Activated T-cell treated with anti-CD3 and anti-CD28 coated beads, Interleukin-2, amount 50 U/mL, for 72 hours (primary cell): Measurements from ENCODE around the gene GOLGA6L10. TPM values are rescaled to one million over a fixed set of nuclear protein-coding genes. Genes with fewer than 3 reads are reported as not detected.
A peak's percentile ranks its signal among the peaks of the same experiment; 100 is the strongest.
"Not testable (repeated sequence)": the region's sequence is repeated elsewhere in the genome, so short reads cannot be mapped to it uniquely, and the experiment has no call there.

Experiments
- ATAC-seq, 2 donors: fragments of 150-1000 bp; cut with Tn5 transposase; replicated peaks in 1 of 2; 2 replicates each; pipeline ENCODE4 v1.10.0; 2021; ENCODE audit warnings: moderate library complexity in 2 of 2, mild to moderate bottlenecking in 1 of 2
- DNase-seq, 2 donors: peaks; one replicate each; pipeline ENCODE4 v3.0.0; 2021 to 2022; ENCODE audit warnings: mixed read lengths in 1 of 2
- H3K27ac Mint-ChIP-seq: one replicate; pipeline ENCODE4 v1.8.0; 2022; ENCODE audit warnings: mild to moderate bottlenecking, moderate library complexity, mixed read lengths
- H3K27me3 Mint-ChIP-seq: one replicate; pipeline ENCODE4 v1.8.0; 2022; ENCODE audit warnings: low read depth, mixed read lengths
- H3K36me3 Mint-ChIP-seq, 2 donors: one replicate each; pipeline ENCODE4 v1.8.0; 2022; ENCODE audit warnings: mixed read lengths in 2 of 2, mild to moderate bottlenecking in 1 of 2; ENCODE audit not compliant: insufficient read depth in 2 of 2
- H3K4me1 Mint-ChIP-seq: one replicate; pipeline ENCODE4 v1.8.0; 2022; ENCODE audit warnings: low read depth, mixed read lengths
- H3K4me3 Mint-ChIP-seq, 2 donors: one replicate each; pipeline ENCODE4 v1.8.0; 2022; ENCODE audit warnings: mild to moderate bottlenecking in 2 of 2, mixed read lengths in 2 of 2, moderate library complexity in 2 of 2
- H3K9me3 Mint-ChIP-seq, 2 donors: one replicate each; pipeline ENCODE4 v1.8.0; 2022; ENCODE audit warnings: mixed read lengths in 2 of 2
- total RNA-seq, 2 donors: library from RNA; stranded (reverse); gene quantifications; one replicate each; pipeline ENCODE4 v1.2.3, GENCODE V29; 2022

Gene GOLGA6L10
- total RNA-seq, 2 donors from 2014 or later = 2.5 to 2.6 TPM

DNA sequence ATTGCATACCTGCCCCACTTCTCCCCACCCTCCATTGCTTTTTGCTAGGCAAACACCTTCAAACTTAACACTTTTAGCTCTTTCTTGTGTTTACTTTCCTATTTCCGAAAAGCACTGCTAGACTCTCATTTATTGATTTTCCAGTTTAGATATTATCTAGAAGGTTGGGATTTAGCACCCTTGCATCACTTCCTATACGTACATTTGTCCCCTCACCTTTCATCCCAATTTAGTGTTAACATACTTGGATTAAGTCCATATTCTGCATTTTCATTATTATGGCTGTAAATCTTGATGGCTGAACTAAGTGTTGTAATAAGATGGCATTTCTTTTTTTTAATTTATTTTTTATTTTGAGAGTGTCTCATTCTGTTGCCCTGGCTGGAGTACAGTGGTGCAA, 39.5 kb downstream of the GOLGA6L10 start:
- H3K36me3 Mint-ChIP-seq = peaks cover 0 to 10% of the 10 kb centered on the region in 2 donors
- no peak overlapping the region for H3K4me3 Mint-ChIP-seq
- DNase-seq (no peak), ATAC-seq (no peak)
- peaks cover 0 to 2% of the 10 kb centered on the region in 2 donors for H3K9me3 Mint-ChIP-seq
- no peak overlapping the region for H3K27ac Mint-ChIP-seq
- no peaks in the 10 kb centered on the region for H3K27me3 Mint-ChIP-seq
- peaks cover 7% of the 10 kb centered on the region for H3K4me1 Mint-ChIP-seq

DNA sequence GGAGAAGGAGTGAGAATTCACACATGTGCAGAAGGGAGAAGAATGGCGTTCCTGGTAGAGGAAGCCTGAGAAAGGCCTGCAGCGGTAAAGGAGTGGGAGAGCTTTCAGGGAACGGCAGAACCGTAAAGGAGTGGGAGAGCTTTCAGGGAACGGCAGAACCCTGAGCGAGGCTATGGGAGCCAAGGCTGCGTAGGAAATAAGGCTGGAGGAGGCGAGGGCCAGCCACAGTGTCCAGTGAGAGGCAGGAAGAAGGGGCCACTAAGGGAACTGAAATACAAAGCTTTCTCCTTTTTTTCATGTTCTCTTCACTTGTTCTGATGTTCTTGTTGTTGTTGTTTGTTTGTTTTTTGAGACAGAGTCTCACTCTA, 41.6 kb downstream of the GOLGA6L10 start:
- Mint-ChIP-seq H3K4me1 (peaks cover 8% of the 10 kb centered on the region), H3K36me3 (peaks cover 0 to 10% of the 10 kb centered on the region in 2 donors), H3K27ac (no peak overlapping the region), H3K4me3 (no peak overlapping the region), H3K9me3 (peaks cover 0 to 2% of the 10 kb centered on the region in 2 donors), H3K27me3 (no peaks in the 10 kb centered on the region)
- DNase-seq = no peak
- no peak for ATAC-seq

DNA sequence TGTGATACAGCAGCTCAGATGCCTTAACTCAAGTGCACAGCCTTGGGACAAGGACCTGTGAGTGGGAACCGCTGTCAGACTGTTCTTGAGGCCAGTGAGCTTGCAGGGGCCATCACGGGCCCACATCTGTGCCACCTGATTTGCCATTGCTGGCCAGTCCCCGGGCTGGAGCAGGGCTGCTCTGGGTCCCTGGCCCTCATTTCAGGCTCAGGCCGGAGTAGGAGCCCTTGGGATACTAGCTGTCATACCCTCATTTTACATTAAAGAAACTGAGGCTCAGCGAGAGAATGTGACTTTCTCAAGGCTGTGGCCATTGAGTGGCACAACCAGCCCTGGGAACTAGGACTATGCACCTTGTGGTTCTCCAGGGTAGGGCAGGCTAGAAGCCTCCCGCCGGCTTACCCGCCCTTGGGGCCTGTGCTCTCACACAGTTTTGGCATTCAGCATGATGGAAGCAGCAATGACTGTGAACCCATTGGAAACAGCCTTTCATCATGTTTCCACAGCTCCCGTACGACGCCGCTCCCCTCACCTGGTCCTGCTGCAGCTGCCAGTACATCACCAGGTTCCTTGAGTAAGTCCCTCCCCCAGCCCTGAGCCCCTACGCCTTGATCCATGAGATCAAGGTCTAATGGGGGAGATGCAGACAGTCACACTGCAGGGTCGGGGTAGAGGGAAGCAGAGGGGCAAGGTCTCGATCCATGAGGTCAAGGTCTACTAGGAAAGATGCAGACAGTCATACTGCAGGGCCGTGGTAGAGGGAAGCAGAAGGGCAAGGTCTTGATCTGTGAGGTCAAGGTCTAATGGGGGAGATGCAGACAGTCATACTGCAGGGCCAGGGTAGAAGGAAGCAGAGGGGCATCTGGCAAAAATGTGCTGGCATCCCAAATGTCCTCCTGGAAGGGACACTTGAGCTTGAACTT, 42.2 kb downstream of the GOLGA6L10 start:
- Mint-ChIP-seq H3K4me3 (no peak overlapping the region), H3K27ac (no peak overlapping the region), H3K27me3 (no peaks in the 10 kb centered on the region), H3K4me1 (peaks cover 8% of the 10 kb centered on the region), H3K36me3 (peaks cover 0 to 10% of the 10 kb centered on the region in 2 donors), H3K9me3 (peaks cover 0 to 2% of the 10 kb centered on the region in 2 donors)
- DNase-seq (no peak), ATAC-seq (no peak)

DNA sequence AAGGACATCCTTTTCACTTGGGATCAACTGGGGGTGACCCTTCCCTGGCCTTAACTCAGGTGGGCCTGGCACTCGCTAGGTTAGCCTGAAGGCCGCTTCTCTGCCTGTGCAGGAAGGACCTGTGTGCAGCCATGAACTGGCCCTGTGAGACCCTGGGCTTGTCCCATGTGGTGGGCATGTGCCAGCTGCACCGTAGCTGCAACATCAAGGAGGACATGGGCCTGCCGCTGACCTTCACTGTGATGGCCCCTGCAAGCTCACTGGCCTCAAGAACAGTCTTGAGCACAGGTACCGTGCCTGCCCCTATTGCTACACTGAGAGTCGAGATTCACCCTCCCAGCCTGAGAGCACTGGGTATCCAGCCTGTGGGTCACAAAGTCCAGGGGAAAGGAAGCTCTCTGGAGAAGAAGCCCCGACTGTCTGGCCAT, 43.6 kb downstream of the GOLGA6L10 start:
- no peak for ATAC-seq
- H3K4me3 Mint-ChIP-seq = no peak overlapping the region
- peaks cover 8% of the 10 kb centered on the region for H3K4me1 Mint-ChIP-seq
- H3K36me3 Mint-ChIP-seq = peaks cover 0 to 4% of the 10 kb centered on the region in 2 donors
- peaks cover 0 to 2% of the 10 kb centered on the region in 2 donors for H3K9me3 Mint-ChIP-seq
- no peaks in the 10 kb centered on the region for H3K27me3 Mint-ChIP-seq
- DNase-seq = no peak
- no peak overlapping the region for H3K27ac Mint-ChIP-seq

DNA sequence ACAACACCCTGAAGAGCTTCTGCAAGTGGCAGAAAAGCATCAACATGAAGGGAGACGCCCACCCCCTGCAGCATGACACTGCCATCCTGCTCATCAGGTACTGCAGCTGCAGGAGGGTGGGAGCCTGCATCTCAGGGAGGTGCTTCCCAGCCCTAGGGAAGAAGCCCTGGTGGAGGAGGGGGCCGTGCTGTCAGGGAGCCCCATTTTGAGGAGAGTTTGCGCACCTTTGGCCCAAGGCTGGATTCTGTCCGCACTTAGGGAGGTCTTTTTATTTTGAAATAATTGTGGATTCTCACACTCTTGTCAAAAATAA, 44.5 kb downstream of the GOLGA6L10 start:
- Mint-ChIP-seq H3K36me3 (no peaks in the 10 kb centered on the region), H3K4me1 (peaks cover 8% of the 10 kb centered on the region), H3K27ac (no peak overlapping the region), H3K4me3 (no peak overlapping the region), H3K27me3 (no peaks in the 10 kb centered on the region), H3K9me3 (no peaks in the 10 kb centered on the region)
- DNase-seq (no peak), ATAC-seq (no peak)

DNA sequence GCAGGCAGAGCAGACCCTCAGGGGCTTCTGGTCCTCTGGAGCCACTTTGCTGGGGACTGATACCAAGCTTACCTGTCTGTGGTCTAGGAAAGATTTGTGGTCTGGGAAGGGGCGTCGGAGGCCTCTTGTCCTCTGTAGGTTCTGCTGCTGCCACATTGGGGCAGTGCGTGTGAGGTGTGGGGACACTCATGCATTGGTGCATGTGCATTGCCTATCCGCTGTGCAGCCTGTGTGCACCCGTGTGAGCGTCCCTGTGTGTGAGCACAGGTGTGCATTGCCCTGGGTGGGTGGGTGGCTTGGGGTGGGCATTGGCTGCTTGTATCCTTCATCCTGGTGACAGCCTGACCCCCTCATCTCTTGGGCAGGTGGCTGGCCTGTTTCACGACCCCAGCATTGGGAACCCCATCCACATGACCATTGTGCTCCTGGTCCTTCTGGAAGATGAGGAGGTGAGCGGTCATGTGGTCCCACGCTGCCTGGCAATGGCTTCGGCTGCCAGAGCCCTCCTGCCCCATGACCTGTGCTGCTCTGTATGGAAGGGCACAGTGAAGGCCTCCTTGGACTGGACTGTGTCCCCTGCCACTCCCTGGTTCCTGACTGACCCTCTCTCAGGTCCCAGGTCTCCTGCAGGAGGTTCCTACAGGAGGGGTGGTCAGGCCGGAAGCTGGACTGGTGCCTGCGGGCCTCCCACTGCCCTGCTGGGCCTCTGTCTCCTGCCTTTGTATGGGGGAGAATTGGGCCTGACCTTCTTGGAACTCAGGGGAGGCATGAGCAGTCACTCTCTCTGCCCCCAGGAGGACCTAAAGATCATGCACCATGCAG, 45.1 kb downstream of the GOLGA6L10 start:
- no peaks in the 10 kb centered on the region for H3K36me3 Mint-ChIP-seq
- no peak overlapping the region for H3K4me3 Mint-ChIP-seq
- no peaks in the 10 kb centered on the region for H3K9me3 Mint-ChIP-seq
- peaks cover 8% of the 10 kb centered on the region for H3K4me1 Mint-ChIP-seq
- H3K27ac Mint-ChIP-seq = no peak overlapping the region
- ATAC-seq (no peak), DNase-seq (no peak)
- no peaks in the 10 kb centered on the region for H3K27me3 Mint-ChIP-seq

DNA sequence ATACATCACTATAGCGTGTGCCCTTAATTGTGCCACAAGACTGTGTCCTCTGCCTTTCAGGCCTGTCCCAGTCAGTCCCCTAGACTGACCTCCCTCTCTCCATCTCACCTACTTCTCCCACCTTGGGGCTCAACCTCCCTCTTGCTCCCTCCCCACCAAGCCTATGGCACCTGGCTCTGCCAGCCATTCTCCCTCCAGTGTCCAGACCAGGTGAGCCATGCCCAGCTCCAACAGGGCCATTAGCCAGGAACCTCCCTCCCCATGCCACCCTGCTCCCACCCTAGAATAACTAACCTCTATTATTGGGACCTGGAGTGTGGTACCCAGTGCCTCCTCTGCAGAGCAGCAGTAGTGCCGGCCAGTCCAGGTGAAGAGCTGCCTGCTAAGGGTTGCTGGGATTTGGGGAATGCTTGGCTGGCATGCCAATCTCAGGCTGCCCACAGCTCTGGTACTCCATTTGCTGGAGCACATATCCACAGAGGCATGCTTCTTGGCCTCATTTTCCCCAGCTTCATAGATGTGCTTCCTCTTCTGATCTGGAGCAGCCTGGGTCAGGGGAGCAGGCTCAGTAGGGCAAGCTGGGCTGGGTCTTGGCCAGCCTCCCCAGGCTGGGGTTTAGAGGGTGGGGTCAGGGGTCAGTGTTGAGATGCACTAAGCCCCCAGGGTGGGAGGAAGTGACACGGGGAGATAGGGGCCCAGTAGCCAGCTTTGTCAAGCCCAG, 47.8 kb downstream of the GOLGA6L10 start:
- H3K4me3 Mint-ChIP-seq = no peak overlapping the region

DNA sequence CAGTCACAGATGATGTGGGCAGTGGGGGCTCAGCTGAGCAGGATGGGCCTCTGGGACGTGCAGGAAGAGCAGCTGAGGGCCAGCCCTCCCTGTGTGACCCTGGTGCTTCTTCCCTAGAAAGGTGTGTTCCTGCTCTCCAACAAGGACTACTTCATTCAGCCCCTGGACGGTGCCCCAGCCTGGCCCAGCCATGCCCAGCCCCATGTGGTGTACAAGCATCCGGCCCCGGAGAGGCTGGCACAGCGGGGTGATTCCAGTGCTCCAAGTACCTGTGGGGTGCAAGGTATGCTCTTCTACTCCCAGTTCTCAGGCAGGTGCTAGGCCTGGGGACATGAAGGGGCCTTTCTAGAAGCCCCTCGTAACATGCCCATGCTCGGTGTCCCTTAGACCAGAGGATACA, 48.4 kb downstream of the GOLGA6L10 start:
- Mint-ChIP-seq H3K9me3 (no peaks in the 10 kb centered on the region), H3K27me3 (no peaks in the 10 kb centered on the region), H3K36me3 (no peaks in the 10 kb centered on the region), H3K4me3 (no peak overlapping the region), H3K27ac (no peak overlapping the region), H3K4me1 (peaks cover 8% of the 10 kb centered on the region)
- DNase-seq = no peak
- ATAC-seq = no peak

More for the DNA sequence above, 47.8 kb downstream of the GOLGA6L10 start:
- H3K36me3 Mint-ChIP-seq = no peaks in the 10 kb centered on the region
- DNase-seq (no peak), ATAC-seq (no peak)
- H3K27ac Mint-ChIP-seq = no peak overlapping the region
- H3K27me3 Mint-ChIP-seq = no peaks in the 10 kb centered on the region
- peaks cover 8% of the 10 kb centered on the region for H3K4me1 Mint-ChIP-seq
- H3K9me3 Mint-ChIP-seq = no peaks in the 10 kb centered on the region

DNA sequence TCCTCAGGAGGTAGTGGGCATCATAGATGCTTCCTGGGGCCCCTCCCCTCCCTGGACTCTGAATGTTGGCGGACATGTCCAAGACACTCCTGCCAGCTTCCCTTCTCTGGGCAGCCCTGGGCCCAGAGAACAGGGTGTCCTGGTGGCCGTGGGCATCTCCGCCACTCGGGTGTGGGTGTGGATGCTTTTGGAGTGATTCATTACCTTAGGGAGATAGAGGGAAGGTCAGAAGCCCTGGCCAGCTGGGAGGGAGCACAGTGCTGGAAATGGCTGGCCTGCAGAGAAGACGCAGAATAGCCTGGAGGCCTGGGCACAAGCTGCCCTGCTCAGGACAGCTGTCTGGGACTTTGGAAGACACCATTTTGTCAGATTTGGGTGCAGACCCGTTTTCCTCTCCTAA, 48.9 kb downstream of the GOLGA6L10 start:
- not testable (repeated sequence) for ATAC-seq, H3K36me3 Mint-ChIP-seq, H3K9me3 Mint-ChIP-seq, H3K27me3 Mint-ChIP-seq, H3K4me3 Mint-ChIP-seq, DNase-seq, H3K4me1 Mint-ChIP-seq, H3K27ac Mint-ChIP-seq

DNA sequence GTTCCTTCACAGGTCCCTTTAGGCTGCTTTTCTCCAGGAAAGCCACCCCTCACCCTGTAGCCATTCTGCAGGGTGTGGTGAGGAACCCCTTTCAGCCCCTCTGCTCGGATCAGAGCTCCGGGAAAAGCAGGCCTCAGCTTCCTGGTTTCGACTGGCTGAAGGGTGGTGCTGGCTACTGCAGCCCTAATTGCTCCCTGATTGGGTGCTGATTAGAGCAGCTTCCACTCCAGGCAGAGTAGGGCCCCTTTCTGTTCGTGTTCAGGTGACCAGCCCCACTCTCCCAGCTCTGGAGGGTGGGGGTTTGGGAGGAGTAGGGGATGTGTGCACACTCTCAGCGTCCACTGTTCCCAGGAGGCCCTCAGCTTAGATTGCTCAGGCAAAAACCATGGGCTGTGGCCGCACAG, 49.8 kb downstream of the GOLGA6L10 start:
- H3K27me3 Mint-ChIP-seq, DNase-seq, ATAC-seq, H3K4me1 Mint-ChIP-seq, H3K4me3 Mint-ChIP-seq, H3K9me3 Mint-ChIP-seq, H3K27ac Mint-ChIP-seq, H3K36me3 Mint-ChIP-seq: not testable (repeated sequence)

DNA sequence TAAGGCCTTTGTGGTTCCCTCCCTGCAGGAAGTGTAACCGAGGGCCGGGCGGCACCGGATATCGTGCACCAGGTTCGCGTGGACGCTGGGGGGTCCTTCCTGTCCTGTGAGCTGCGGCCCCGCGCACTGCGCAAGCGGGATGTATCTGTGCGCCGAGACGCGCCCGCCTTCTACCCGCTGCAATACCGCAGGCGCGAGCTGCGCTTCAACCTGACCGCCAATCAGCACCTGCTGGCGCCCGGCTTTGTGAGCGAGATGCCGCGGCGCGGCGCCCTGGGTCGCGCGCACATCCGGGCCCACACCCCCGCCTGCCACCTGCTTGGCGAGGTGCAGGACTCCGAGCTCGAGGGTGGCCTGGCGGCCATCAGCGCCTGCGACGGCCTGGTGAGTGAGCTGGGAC, 50.8 kb downstream of the GOLGA6L10 start:
- no peaks in the 10 kb centered on the region for H3K9me3 Mint-ChIP-seq
- H3K27ac Mint-ChIP-seq = no peak overlapping the region
- ATAC-seq (peak; percentile 89 to 91), DNase-seq (peak; percentile 57 to 71)
- H3K4me3 Mint-ChIP-seq = peak overlapping the region in 1 of 2 donors; percentile 58
- no peaks in the 10 kb centered on the region for H3K27me3 Mint-ChIP-seq
- no peaks in the 10 kb centered on the region for H3K36me3 Mint-ChIP-seq
- no peaks in the 10 kb centered on the region for H3K4me1 Mint-ChIP-seq

DNA sequence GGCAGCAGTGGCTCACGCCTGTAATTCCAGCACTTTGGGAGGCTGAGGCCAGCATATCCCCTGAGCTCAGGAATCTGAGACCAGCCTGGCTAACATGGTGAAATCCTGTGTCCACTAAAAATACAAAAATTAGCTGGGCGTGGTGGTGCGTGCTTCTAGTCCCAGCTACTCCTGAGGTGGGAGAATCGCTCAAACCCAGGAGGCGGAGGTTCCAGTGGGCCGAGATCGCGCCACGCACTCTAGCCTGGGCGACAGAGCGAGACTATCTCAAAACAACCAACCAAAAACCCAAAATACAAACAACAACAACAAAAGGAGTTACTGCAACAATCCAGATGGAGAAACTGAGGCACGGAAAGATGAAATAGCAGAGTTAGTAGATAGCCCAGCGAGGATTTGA, 51.2 kb downstream of the GOLGA6L10 start:
- DNase-seq = no peak
- ATAC-seq = no peak
- H3K9me3 Mint-ChIP-seq = no peaks in the 10 kb centered on the region
- H3K4me3 Mint-ChIP-seq = peak overlapping the region; percentile 33 to 58
- H3K27me3 Mint-ChIP-seq = no peaks in the 10 kb centered on the region
- H3K27ac Mint-ChIP-seq = no peak overlapping the region
- no peaks in the 10 kb centered on the region for H3K36me3 Mint-ChIP-seq
- H3K4me1 Mint-ChIP-seq = no peaks in the 10 kb centered on the region

DNA sequence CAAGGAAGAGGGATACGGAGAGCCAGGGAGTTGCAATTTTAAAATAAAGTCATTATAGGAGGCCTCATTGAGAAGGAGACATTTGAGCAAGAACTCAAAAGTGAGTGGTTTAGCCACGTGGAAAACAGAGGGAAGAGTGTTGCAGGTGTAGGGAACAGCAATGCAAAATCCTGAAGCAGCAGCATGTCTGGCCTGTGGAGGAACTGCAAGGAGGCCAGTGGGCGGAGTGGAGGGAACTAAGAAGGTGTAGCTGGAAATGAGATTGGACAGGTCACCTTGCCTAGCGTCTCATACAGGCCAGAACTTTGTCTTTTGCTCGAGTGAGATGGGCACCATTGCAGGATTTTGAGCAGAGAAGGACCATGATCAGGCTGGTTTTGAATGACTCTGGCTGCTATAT, 51.7 kb downstream of the GOLGA6L10 start:
- Mint-ChIP-seq H3K36me3 (no peaks in the 10 kb centered on the region), H3K9me3 (no peaks in the 10 kb centered on the region), H3K27me3 (no peaks in the 10 kb centered on the region), H3K4me3 (no peak overlapping the region), H3K27ac (no peak overlapping the region), H3K4me1 (no peaks in the 10 kb centered on the region)
- no peak for DNase-seq
- no peak for ATAC-seq
